Hepatic stellate cell (primary cell): ENCODE data around the gene SYNM.
"Not testable (repeated sequence)": the region's sequence is repeated elsewhere in the genome, so short reads cannot be mapped to it uniquely, and the experiment has no call there.

Experiments
- DNase-seq: peaks from one replicate; pipeline ENCODE4 v3.0.0; 2011; ENCODE audit warnings: low spot score

The SYNM gene

DNA sequence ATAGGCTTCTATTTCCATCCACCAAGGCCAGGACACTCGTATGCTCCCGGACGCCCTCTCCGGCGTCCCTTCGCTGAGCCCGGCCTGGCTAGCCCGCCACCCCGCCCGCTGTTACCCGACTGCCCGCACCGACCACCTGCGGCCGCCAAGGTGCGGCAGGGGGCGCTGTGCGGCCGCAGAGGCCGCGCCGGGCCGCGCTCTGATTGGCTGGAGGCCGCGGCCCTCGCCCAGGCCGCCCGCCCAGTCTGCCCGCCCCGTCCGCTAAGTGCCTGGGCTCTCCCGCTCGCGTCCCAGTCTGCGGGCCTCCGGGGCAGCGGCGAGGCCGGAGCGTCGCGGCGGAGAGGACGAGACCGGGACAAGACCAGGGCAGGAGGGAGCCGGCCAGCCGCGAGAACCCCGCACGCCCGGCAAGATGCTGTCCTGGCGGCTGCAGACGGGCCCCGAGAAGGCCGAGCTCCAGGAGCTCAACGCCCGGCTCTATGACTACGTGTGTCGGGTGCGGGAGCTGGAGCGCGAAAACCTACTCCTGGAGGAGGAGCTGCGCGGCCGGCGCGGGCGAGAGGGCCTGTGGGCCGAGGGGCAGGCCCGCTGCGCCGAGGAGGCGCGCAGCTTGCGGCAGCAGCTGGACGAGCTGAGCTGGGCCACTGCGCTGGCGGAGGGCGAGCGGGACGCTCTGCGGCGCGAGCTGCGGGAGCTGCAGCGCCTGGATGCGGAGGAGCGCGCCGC lies at the start of gene SYNM:
Gene SYNM (plus strand): TSS at position 293 of the 726 bp plus-strand sequence. CDS start 120 bp downstream, at position 413.
- DNase-seq = peak; percentile 94

- no peak for DNase-seq
Observed at GRCh38 chr15:99055555-99056134, 49.2 kb upstream of the SYNM start.

GRCh38 chr15:99057020-99057419 lies 47.9 kb upstream of the SYNM start:
- DNase-seq = no peak

DNA sequence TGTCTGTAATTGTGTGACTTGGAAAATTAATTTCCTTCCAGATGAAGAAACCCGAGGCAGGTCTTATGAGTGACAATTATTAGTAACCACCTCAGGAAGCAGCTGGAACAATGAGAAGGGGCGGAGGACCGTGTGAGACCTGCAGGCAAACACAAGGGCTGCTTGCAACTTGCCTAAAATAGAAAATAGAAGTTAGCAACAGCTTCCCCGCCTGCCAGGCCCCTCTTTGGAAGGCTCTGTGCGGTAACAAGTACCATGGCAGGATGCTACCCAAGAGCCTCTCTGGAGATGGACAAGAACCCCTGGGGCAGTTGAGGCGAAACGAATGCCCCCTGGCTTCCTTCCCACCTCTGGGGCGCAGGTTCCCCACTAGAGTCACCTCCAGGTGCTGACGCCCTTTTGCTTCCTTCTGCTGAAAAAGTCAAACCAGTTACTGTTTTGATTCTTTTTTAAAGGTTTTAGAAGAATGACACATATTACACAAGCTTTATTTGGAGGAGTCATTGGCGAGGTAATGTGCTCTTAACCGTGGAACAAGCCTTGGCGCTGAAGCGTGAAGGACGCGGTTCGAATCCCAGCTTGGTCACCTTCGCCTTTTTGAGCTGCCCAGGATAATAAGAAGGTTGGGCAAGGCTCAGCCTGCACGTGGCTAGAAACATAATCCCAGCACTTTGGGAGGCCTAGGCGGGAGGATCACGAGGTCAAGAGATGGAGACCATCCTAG lies 47.0 kb upstream of the SYNM start:
- DNase-seq = no peak

DNA sequence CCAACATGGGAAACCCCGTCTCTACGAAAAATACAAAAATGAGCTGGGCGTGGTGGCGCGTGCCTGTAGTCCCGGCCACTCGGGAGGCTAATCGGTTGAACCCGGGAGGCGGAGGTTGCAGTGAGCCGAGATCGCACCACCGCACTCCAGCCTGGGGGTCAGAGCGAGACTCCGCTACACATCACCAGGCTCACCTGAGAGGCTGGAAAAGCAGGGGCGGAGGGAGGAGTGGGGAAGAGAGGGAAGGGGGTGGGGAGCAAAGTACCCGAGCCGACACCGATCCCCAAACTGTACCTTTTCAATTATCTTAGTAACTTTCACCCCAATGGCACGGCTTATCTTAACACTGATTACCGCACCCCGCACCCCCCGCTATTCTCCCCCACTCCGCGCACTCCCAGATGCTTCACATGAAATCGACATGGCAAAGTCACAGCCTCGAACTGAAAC lies 46.4 kb upstream of the SYNM start:
- DNase-seq = no peak

DNA sequence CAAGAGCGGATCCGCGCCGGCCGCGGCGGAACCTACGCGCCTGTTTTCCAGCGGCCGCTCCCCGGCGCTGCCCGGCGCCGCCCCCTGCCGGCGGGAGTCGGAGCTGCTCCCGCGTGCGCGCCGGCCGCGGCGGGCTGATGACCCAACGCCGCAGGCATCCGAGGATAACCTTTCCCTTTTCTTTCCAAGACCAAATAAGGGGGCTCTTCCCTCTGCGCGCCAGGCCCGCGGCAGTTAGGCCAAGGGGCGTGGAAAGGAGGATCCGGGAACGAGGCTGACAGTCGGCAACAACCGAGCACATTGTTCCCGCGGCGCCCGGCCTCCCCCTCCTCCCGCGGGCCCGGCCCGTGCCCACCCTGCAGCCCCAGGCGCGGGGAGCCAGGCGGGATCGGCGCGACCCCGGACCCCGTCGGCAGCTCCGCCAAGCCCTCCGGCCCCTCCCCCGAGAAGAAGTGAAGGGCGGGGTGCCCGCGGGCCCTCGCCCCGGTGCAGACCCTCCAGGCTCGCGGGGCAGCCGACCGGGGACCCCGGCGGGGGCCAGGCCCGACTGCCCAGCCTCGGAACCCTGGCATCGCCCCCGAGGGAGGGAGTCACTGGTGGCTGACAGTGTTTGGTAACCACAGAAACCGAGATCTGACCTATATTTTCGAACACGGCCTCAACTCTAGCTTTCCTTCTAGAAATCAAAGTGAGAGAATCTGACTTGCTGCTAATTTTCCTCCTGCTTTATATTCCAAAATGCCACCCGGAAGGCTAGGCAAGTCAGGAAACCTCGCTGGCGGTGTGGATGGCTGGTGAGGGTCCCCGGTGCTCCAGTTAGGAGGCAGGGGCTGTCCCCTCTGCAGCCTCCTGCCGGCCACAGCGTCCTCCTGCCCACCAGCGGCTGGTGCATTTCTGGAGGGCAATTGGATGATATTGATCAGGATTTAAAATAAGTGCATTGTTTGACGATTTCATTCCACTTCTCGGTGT lies 45.6 kb upstream of the SYNM start:
- peak; percentile 95 for DNase-seq

- DNase-seq = not testable (repeated sequence)
Observed at GRCh38 chr15:99060186-99060585, 44.7 kb upstream of the SYNM start.

- DNase-seq = no peak
Observed at GRCh38 chr15:99062226-99062625, 42.7 kb upstream of the SYNM start.

DNA sequence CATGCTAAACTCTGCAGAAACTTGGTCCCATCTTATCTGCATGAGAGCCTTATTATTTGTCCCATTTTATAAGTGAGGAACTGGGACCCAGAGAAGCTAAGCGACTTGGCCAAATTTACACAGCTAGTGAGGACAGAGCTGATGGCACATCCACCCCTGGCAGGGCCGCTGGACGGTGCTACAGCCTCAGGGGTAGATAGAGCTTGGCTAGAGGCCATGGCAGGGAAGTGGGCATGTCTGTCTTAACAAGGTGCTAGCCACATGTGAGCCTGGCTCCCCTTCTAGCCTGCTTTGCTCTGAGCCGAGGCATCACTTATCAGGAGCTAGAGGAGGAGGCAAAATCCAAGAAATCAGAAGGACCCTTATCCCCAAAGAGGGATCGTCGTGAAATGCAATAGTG lies 36.7 kb upstream of the SYNM start:
- DNase-seq = no peak

DNA sequence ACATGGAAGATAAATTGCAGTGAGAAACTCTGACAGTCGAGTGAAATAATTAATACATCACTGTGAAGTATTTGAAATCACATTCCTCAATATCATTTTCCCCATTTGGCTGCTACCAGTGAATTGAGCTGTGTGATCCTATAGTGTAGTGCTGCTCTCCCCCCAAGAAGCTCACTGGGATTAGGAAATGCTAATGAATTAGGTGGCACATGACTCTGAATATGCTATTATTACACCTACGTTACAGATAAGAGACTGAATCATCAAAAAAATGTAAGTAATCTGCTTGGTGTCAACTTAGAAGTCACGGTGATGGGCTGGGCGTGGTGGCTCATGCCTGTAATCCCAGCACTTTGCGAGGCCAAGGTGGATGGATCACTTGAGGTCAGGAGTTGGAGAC lies 34.7 kb upstream of the SYNM start:
- DNase-seq = no peak

DNA sequence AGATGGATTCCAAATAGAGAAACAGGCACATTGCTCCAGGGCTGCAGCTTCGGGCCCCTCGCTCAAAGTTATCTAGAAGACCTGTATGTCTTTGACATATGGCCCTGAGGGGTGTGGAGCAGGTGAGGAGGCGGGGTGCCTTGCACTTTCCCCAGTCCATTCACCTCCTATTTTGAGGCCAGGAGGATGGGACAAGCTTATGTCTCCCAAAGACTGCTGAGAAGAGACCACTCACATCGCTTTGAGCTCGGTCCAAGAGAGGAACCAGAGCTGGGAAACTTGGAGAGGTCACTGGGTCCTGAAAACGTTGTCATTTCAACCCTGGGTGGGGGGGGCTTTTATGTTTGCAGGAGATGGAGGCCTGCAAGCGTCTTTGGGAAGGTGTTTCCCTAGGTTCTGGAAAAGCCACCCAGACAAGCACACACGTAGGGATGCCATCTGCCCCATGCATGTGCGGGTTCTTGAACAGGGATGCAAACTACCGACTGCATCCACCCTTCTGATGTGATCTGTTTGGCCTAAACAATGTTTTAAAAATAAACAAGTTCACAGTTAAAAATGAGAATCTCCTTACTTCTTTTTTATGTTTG lies 33.7 kb upstream of the SYNM start:
- DNase-seq = no peak

GRCh38 chr15:99073008-99073717 lies 31.7 kb upstream of the SYNM start:
- no peak for DNase-seq

DNA sequence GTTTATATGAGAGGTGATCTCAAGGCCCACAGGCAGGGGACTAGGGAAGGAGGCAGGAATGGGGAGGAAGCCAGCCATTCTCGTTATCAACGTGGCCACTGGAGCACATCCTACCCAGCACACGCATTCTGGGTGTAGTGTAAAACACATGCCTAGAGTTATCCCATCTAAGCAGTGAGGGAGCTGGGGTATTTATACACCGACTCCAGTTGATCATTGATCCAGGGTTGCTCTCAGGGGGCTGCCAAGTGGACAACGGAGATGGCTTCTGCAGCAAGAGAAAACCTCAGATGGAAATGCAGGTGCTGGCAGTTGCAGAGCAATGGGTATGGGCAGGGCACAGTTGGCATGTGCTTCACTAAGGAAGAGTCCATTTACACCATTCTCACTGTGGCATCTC lies 30.4 kb upstream of the SYNM start:
- DNase-seq = no peak

GRCh38 chr15:99075059-99075652 lies 29.7 kb upstream of the SYNM start:
- not testable (repeated sequence) for DNase-seq

DNA sequence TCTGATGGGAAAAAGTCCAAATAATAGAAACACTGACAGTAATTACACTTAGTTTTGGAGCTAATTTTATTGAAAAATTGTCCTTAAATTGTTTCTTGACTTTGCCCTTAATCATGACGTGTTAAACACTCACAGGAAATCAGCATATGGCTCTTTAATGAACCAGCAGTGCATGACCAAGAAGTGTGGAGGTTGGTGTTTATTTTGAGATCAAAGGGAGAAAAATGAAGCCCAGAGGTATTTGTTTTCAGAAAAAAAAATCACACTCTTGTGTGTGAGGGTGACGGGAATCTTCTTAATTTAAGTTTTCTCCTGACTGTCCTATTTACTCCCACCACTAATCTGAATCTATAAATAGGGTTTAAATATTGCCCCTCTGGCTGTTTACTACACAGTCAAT lies 28.8 kb upstream of the SYNM start:
- no peak for DNase-seq

DNA sequence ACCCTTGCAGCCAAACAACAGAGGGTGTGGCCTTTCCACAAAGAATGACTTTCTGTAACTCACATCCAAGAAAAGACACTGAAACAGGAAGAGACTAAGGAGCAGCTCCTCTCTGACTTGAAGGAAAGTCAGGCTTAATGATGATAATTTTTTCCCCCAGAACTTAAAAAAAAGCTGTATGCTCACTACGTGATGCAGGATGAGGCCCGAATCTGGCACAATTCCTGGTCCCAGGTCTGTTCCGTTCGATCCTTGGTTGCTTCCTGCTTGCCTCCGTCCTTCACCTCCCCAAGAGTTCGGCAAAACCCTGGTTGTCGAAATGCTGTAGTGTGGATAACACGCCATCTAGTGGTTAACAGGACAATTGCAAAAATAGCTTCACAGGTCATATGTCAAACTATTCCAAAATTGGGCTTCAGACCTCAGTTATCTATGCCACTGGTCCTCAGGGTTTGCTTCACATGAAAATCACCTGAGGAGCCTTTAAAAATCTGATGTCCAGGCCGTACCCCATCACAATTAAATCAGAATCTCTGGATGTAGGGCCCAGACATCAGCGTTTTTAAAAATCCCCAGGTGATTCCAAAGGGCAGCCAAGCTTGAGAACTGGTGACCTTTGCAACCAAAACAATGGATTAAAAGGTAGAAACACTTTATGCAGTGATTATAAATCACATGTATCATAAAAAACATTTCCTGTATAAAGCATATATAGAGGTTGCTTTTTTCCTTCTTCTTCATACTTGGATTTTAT lies 28.1 kb upstream of the SYNM start:
- peak; percentile 63 for DNase-seq

DNA sequence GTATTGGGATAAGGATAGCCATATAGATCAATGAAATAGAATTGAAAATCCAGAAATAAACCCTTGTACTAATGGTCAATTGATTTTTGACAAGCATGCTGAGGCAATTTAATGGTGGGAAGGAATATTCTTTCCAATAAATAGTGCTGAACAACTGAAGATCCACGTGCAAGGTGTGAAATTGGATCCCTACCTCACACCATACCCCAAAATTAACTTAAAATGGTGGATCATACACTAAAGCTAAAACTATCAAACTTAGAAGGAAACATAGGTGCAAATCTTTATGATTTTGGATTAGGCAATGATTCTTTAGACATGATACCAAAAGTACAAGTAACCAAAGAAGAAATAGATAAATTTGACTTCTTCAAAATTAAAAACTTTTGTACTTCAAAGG lies 22.1 kb upstream of the SYNM start:
- no peak for DNase-seq

- no peak for DNase-seq
Observed at GRCh38 chr15:99084965-99085364, 19.9 kb upstream of the SYNM start.

DNA sequence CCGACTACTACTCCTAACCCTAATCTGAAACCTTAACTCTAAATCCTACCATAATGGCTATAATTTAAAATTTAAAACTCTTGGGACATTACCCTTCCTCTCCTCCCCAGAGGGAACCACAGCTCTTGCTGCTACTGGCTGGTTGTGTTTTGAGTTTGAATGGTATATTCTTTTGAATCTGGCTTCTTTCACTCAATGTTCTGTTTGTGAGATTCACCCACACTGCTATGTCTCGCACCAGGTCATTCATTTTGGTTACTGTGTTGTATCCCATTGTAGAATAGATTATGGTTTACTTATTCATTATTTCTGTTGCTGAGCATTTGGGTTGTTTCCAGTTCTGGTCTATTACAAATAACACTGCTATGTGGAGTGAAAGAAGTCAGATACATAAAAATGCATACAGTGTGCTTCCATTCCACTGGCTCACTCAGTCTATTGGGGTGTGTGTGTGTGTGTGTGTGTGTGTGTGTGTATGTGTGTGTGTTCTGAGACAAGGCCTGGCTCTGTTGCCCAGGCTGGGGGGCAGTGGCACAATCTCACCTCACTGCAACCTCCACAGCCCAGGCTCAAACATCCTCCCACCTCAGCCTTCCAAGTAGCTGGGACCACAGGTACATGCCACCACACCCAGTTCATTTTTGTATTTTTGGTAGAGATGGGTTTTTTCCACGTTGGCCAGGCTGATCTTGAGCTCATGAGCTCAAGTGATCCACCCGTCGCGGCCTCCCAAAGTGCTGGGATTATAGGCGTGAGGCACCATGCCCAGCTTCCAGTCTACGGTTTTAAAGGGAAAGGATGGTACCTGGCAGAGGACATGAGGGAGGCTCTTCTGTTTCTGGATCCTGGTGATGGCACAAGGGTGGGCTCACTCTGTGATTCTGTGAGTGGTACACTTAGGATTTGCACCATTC lies 19.2 kb upstream of the SYNM start:
- no peak for DNase-seq
